Measurements from ENCODE around the gene STX18.
"Not testable (repeated sequence)": the region's sequence is repeated elsewhere in the genome, so short reads cannot be mapped to it uniquely, and the experiment has no call there.

Gene STX18

DNA sequence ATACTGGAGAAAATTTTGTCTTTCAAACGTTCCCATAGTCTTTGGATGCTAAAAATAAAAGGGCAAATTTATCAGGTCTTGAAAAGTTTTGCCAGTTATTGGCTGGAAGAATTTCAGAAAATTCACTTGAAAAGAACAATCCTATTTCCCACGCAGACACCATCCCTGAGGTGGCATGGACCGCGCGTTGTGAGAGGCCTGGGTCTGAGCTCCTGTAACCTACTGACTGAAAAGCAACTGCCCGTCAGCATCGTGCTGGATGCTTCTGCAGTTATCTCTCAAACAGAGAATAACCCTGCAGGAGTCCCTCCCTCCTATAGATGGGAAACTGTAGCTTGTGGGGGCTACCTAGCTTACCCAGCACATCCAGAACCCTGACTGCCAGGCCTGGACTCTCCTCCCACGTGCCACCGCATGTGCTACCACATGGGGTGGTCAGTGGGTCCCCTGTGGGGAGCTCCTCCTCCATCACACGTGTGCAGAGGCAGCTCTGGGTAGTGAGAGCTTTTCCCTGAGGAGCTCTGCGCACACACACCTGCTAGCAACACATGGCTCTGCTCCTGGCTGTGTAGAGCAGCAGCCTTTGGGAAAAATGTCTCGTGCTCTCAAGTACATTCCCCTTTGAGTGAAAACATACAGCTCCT lies 118.9 kb downstream of the STX18 start:
- TF ChIP-seq, protein P1, sequence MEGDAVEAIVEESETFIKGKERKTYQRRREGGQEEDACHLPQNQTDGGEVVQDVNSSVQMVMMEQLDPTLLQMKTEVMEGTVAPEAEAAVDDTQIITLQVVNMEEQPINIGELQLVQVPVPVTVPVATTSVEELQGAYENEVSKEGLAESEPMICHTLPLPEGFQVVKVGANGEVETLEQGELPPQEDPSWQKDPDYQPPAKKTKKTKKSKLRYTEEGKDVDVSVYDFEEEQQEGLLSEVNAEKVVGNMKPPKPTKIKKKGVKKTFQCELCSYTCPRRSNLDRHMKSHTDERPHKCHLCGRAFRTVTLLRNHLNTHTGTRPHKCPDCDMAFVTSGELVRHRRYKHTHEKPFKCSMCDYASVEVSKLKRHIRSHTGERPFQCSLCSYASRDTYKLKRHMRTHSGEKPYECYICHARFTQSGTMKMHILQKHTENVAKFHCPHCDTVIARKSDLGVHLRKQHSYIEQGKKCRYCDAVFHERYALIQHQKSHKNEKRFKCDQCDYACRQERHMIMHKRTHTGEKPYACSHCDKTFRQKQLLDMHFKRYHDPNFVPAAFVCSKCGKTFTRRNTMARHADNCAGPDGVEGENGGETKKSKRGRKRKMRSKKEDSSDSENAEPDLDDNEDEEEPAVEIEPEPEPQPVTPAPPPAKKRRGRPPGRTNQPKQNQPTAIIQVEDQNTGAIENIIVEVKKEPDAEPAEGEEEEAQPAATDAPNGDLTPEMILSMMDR (IDR thresholded peaks at IDR 0.05; ENCODE audit: low read depth, low read length, missing control alignments) = no peak
- H3K4me3 ChIP-seq (ENCODE audit: low read depth, low read length) = no peak overlapping the region
- no peak for DNase-seq (ENCODE audit: low read depth)

DNA sequence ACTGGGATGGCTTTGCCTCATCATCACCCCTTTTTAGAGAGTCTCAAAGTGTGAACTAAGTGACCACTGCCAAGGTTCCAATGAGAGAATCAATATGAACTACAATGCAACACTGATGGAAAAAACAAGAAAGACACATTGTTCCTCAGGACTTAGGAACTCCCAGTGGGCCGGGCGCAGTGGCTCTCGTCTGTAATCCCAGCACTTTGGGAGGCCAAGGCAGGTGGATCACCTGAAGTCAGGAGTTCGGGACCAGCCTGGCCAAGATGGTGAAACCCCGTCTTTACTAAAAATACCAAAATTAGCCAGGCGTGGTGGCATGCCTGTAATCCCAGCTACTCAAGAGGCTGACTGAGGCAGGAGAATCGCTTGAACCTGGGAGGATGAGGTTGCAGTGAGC lies 119.7 kb downstream of the STX18 start:
- DNase-seq (ENCODE audit: low read depth) = not testable (repeated sequence)

DNA sequence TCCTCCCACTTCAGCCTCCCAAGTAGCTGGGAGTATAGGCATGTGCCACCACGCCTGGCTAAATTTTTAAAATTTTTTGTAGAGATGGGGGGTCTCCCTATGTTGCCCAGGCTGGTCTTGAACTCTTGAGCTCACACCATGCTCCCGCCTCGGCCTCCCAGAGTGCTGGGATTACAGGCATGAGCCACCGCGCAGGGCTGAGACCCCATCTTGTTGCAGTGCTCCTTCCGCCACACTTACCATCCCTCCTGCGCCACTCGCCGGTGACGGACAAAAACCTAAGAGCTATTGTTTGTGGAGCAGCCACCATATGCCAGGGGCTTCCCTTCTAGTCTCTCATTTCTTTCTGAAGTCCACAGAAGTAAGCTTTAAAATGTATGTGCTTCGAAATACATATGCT lies 120.5 kb downstream of the STX18 start:
- DNase-seq (ENCODE audit: low read depth) = no peak
- H3K4me3 ChIP-seq (ENCODE audit: low read depth, low read length) = no peak overlapping the region
- TF ChIP-seq, protein P1 (IDR thresholded peaks at IDR 0.05; ENCODE audit: low read depth, low read length, missing control alignments) = no peak

More for the DNA sequence above, 119.7 kb downstream of the STX18 start:
- H3K4me3 ChIP-seq (ENCODE audit: low read depth, low read length) = not testable (repeated sequence)

DNA sequence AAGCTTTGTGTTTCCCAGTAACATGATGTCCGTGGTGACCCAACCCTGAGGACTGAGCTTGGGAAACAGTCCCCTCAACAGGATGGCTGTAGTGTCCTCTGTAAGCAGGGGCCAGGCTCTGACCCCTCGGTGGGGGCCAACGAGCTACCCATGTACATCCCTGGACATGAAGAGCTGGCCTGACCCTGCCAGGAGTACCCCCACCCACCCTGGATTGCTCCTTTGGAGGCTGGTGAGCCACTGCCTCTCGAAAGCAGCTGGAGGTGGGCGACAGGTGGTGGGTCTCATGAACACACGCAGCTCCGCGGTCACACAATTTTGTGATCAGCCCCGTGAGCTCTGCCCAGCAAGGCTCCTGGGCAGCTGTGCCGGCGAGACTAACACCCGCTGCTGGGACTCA lies 121.4 kb downstream of the STX18 start:
- DNase-seq (ENCODE audit: low read depth) = no peak
- TF ChIP-seq, protein P1 (IDR thresholded peaks at IDR 0.05; ENCODE audit: low read depth, low read length, missing control alignments) = no peak

DNA sequence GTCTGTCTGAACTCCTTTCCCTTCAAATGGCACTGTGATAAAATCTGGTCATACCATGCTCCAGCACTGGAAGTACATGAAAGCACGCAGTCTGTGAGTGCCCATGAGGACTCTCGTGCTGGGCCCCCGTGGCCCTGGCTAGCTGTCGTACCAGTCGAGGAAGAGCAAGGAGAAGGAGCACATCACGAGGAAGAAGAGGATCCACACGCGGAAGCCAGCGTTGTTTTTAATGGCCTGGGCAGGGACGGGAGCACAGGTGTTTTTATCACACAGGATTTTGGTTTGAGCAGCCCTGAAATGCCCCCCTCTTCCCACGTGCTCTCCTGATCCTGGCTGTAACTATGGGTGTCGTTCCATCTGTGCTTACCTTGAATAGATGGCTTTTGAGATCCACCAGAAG lies 122.0 kb downstream of the STX18 start:
- no peak overlapping the region for H3K4me3 ChIP-seq (ENCODE audit: low read depth, low read length)
- DNase-seq (ENCODE audit: low read depth) = no peak
- TF ChIP-seq, protein P1 (IDR thresholded peaks at IDR 0.05; ENCODE audit: low read depth, low read length, missing control alignments) = no peak

More for the DNA sequence above, 121.4 kb downstream of the STX18 start:
- no peak overlapping the region for H3K4me3 ChIP-seq (ENCODE audit: low read depth, low read length)

DNA sequence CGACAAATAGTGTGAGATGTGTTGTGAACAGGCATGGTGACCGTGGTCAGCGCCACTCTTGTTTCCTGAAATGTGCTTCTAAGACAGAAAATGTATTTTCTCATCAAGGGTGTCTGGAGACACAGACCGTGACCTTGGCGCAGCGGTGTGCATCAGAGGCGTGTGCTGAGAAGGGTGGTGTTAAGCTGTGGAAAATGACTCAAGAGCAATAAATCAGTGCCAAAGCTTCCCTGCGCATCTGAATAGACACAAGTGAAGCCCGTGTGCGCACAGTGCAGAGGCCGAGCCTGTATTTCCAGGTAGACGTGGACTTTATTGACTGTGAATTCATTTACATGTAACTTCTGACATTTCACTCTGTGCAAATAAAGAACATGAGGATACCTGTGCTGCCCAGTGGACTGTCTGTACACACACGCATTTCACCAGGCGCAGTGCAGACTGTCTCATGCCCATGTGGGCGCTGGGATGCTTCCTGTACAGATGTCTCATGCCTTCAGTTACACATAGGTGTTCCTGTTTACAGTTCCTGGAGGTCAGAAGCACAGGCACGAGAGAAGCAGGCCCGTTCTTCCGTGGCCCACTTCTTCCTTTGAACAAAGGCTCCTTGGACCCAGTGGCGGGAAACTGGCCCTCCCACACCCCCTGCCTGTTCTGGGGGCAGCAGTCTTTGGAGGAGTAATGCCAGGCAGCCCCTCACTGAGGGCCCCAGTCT lies 123.0 kb downstream of the STX18 start:
- no peak overlapping the region for H3K4me3 ChIP-seq (ENCODE audit: low read depth, low read length)
- TF ChIP-seq, protein P1 (IDR thresholded peaks at IDR 0.05; ENCODE audit: low read depth, low read length, missing control alignments) = no peak
- no peak for DNase-seq (ENCODE audit: low read depth)

DNA sequence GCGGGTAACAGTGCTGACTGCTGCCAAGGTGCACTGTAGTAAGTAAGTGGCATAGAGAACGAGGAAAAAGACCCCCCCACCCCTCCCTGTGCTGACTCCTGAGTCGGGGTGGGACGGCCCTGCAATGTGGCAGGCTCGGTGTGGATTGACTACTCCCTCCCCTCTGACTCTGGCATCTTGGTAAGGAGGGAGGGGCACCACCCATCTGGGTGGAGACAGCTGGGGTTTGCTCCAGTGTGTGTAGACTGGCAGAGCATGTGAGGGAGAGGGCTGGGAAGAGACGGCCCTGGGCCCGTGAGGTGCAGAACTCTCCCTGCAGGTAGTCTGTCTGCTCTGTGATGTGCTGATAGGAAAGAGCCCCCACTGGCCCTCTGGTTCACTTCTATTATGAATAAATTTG lies 124.0 kb downstream of the STX18 start:
- no peak overlapping the region for H3K4me3 ChIP-seq (ENCODE audit: low read depth, low read length)
- TF ChIP-seq, protein P1 (IDR thresholded peaks at IDR 0.05; ENCODE audit: low read depth, low read length, missing control alignments) = no peak
- no peak for DNase-seq (ENCODE audit: low read depth)
